ENCODE measurements around the gene ASTL.

ASTL gene

DNA sequence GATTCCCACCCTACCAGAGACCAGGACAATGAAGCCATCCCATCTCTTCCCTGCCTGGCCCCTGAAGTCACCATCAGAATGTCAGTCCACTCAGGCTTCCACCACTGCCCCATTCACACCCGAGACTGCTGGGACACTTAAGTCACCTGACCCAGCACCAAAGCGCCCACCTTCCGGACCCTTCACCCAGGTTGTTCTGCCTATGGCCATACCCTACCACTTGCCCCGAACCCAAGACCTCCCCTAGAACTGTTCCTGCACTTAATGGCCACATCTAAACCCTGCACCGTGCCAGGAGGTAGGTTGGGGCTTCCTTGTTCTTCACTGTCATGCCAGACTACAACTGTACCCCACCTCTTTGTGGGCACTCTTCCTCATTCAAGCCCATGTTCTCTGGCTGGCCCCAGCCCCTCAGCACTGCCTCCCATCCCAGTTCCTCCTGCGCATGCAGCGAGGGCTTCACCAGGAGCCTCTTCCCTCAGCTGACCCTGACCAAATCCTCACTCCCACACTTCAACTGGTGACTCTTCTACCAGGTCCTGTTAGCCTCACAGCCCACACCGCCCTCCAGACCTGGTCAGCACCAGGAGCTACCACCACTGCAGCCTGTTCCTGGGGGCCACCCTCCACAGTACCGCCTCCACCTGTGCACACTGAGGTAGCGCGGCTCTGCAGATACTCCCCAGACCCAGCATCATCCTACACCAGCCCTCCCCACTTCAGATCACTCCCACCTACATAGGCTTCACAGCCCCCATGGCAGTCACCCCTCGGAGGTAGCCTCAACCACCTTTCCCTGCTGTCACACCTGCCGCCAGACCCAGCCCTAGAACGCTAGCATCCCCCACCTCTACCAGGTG, 13.7 kb downstream of the ASTL start:
- no peak for FAIRE-seq

DNA sequence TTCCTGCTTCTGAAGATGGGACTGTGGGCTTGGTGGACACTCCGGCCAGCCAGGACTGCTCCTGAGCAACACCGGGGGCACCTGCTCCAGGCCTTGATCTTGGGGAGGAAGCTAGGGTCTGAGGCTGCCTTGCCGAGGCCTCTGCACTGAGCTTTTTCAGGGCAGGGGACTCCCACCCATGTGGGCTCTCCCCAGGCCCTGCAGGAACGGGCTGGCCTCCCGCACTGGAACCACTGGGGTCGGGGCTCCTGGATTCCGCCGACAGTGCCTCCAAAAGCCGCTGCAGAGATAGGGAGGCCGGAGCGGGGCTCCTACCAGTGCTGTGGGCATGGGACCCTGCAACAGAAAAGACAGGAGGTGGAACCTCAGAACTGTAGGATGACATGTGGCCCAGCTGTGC, 14.4 kb downstream of the ASTL start:
- FAIRE-seq, result no peak

DNA sequence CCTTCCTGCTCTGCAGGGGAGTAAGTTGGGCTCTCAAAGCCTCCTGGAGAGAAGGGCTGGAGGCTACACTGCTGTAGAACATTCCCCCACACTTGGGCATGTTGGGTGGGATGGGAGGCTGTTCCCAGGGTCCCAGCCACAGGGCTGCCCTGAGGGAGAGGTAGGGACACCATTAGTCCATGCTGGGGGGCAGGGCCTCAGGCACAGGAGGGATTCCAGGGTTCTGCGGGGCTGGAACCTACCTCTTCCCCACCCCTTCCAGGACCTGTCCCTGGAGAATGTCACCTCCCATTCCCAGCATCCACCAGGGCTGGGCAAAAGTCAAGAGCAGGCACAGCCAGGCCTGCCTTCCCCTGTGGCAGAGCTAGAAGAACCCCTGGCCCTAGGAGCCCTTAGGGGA, 15.0 kb downstream of the ASTL start:
- no peak for FAIRE-seq

DNA sequence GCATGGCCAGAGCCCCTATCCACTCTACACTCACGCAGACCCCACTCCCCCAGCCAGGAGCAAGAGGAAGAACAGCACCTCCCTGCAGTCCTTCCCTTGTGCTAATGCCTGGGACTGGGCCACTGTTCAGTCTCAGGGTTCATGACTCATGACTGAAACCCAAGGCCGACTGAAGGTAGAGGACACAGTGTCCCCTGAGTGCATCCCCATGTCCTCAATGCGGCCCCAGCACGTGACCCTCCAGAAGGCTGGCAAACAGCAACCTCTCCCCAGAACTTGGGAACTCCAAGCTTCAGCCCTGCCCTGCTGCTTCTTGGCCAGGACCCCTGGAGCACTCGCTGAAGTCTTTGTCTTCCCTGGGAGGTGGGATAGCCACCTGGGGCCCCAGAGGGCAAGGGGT, 15.9 kb downstream of the ASTL start:
- FAIRE-seq, result no peak

DNA sequence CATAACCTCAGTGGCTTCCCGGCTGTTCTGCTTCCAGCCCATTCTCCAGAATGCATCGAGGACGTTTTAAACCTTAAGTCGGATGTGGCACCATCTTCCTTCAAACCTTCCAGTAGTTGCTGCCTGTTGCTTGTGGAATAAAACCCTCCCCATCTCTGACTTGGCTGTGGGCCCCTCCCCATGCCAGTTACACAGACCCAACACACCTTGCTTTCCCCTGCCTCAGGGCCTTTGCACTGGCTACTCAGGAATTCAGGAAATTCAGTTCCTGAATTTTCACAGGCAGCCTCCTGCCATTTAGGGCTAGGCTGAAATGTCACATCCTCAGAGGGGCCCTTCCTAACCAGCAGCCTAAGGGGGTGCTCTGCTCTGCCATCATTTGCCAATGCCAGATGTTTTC, 16.9 kb downstream of the ASTL start:
- no peak for FAIRE-seq

DNA sequence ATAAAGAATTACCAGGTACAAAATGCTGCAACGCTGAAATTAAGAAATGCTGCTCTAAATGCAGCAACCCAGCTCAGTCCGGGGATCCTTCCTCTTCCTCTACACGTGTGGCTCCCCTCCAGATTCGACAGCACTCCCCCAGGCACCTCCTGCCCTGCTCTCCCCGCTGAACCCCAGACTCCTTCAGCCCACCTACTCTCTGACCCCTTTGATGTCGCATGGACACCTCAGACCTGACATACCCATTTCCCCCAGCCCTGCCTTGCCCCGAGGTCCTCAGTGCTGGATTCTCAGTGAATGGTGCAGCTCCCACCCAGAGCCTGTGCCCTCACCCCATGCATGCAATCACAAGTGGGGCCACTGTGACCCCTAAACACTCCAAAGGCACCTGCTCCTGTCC, 17.3 kb downstream of the ASTL start:
- FAIRE-seq, result no peak

DNA sequence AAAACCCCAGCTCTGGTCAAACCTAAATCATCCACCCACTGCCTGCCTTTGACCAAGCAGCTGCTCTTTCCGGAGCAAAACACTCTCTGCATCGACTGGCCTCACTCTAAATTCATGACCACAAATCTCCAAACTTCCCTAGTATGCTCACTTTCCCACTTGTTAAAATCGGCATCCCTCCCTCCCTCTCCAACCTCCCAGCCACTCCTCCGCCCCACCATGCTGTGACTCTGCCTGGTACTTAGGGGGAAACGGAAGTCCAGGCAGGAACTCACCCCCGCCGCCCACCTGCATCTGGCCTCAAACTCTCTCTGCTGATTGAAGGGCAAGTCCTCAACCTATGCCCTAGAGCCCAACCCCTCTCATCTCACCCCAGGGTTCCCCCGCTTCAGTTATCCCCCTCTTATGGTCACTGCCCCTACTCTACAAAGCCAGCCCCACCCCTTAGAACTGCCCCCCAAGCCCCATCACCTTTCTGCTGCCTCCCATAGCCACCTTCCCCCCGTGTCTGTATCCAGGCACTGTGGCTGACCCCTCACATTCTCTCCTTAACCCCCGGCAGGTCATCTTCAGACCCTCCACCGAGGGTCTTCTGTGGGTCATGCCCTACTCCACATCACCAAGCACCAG, 18.1 kb downstream of the ASTL start:
- no peak for FAIRE-seq

DNA sequence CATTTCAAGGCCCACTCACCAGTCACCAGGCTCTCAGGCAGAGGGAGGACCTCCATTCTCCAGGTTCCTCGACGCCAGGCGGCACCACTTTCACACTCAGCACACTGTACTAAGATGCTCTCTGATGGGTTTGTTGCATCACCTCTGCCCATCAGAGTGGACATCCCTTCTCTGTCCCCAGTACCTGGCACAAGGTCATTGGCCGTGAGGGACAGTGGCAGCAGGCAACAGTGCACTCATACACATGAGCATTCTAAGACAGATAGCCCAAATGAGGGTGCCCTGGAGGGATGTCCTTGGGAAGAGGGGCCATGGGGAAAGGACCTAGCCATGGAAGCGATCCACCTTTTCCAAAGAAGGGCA, 18.9 kb downstream of the ASTL start:
- no peak for FAIRE-seq

DNA sequence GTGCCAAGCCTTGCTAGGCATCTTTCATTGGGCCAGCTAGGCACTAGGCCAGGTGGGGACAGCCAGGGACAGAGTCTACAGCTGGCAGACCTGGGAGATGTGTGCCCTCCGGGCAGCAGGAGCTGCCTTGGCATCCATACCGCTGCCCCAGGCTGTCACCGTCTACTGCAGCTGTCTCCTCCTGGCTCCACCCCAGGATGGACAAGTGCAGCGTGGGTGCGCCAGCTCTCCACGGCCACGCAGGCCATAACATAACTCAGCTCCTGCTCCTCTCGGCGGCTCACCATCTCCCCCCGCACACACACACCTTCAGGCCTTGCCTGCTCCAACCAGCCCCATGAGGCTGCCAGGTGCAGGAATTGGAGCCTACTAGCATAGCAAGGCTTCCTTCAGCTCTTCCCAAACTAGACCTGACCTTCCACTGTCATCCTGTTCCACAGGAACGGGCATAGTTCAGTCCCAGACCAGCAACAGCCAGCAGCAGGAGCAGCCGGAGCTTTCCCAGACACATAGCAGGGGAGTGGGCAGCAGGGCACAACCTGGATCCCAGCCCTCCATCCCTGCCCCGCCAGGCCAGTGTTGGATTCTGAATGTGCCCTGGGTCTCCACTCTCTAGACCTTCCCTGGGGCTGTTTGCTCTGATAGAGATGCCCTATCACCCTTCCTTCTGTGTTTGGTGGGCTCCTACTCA, 19.5 kb downstream of the ASTL start:
- FAIRE-seq, result no peak

DNA sequence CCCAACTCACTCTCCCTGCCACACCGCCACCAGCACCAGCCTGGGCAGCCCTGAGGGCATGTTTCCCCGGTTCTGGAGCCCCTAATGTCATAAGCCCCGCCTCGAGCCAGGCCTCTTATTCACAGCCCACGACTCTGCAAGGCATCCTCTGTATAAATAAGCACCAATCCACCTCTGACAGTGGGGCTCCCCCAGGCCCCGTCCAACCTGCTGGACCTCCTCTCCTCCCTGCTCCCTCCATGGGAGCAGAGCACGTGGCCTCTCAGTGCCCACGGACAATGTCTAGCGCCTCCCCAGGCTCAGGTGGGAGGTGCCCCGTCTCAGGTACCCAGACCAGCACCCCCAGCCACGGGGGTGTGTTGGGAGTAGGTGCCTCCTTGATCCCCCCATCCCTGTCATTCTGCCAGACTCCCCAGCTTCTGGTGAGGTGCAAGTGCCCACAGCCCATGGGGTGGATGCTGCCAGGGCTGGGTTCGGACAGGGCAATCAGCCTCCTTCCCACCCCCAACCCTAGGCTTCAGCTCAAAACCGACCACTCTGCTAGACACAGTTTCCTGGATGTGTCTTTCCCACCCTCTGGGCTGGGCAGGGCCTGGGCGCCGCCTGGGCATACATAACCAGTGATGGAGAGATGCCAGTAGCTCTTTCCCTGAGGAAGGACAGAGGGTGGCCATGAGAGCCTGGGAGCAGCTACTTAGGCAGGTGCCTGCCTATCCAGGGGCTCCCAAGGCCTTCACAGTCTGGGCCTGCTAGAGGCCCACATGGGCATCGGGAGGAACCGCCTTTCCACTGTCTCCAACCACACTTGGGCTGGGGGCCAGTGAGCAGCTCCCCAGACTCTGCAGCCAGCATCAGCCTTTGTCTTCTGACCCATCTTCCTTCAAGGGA, 20.4 kb downstream of the ASTL start:
- FAIRE-seq, result no peak

DNA sequence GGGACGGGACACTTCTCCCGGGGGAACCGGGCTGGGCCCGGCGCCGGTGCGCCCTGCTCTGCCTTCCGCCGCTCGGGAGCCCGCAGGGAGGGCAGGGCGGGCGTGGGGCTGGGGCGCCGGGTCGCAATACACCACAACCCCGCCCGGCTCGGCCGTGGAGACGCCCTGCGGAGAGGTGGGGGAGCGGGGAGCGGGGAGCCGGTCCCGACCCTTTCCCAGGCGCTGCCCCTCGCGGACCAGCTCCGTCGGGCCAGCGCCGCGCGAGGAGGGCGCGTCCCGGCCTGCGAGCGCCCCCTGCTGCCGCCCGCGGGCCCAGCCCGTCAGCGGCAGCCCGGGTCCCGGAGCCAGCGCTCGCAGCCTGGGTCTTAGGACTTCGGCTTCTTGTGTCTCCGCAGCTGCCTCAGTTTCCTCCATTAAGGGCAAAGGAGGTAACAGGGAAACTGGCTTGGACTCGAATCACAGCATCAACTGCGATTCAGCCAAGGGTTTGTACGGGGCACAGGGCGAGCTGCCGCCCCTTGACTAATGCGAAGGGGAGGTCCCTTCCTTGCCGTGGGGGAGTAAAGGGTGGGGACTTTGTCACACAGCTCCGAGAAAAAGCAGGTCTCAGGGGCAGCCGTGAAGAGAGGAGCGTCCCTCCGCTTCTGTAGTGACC, 21.3 kb downstream of the ASTL start:
- no peak for FAIRE-seq

DNA sequence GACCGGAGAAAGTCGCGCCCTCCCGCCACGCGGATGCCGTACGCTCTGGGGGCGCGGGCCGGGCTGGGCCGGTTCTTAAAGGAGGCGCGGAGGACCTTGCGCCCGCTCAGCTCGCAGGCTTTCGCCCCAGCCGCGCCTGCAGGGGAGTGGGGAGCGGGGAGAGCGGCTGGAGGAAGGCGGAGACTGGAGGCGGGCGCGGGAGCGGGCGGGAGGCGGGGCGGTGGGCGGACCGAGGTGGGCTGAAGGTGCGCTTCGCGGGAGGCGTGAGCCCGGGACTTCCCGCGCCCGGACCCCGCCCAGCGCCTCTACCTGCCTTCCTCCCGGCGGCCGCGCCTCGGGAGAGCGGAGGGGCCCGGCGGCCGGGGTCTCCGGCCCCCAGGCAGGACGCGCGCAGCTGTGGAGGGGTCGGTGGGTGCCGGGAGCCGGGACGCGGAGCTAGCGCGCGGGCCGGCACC, 21.9 kb downstream of the ASTL start, which contains the start of gene ADRA2B:
Gene ADRA2B, minus strand, starts transcription at position 148 of the 455 bp plus-strand sequence. CDS start 422 bp downstream, outside the sequence.
- FAIRE-seq, result no peak

DNA sequence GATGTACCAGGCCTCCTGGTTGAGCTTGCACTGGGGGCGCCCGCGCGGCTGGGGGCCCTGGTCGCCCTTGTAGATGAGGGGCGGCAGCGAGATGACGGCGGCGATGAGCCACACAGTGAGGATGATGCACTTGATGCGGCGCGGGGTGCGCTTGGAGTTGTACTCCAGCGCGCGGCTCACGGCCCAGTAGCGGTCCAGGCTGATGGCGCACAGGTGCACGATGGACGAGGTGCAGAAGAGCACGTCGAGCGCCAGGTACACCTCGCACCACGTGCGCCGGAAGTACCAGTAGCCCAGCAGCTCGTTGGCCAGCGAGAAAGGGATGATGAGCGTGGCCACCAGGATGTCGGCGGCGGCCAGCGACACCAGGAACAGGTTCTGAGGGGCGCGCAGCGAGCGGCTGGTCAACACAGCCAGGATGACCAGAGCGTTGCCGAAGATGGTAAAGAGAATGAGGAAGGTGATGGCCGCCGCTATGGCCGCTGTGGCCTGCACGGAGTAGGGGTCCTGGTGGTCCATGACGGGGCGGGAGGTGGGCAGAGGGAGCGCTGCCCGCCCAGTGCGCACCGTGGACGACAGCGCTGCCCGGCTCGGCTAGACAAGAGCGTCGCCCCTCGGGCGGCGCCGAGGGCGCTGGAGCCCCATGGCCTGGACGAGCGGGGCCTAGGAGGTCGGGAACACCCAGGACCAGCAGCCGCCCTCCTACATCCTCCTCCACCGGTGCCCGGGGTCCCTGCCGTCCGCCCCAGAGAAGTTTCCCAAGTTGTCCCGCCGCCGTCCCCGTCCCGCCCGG, 22.5 kb downstream of the ASTL start:
- no peak for FAIRE-seq

DNA sequence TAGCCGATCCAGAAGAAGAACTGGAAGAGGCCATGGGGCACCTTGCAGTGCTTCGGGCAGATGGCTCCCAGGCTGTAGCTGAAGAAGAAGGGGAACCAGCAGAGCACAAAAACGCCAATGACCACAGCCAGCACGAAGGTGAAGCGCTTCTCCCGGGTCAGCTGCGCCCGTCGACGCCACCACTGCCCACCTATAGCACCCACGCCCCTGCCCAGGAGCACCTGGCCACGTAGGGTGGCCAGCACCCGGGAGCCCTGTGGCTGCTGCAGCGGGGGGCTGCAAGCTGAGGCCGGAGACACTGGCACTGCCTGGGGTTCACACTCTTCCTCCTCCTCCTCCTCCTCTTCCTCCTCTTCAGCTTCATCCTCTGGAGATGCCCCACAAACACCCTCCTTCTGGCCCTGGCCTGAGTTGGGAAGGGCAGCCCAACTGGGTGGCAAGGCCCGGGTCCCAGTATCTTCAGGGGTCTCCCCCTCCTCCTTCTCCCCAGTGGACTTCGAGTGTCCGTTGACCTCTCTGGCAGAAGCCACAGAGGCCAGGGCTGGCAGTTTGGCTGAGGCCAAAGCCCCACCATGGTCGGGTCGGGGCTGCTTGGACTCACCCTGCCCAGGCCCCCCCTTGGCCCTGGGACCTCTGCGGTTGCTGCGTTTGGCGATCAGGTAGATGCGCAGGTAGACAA, 23.3 kb downstream of the ASTL start:
- no peak for FAIRE-seq

DNA sequence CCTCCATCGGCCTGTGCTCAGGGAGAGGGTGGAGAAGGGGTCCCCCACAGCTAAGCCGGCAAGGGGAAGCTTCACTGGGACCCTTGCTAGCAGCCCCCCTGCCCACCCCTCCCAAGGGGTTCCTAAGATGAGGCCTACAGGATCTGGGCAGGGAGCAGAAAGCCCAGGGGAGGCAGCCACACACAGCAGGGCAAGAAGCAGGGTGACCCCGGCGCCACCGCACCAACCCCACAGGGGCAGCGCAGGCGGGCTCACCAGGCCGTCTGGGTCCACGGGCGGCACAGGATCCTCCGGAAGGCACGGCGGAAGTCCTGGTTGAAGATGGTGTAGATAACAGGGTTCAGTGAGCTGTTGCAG, 23.8 kb downstream of the ASTL start:
- FAIRE-seq, result no peak

DNA sequence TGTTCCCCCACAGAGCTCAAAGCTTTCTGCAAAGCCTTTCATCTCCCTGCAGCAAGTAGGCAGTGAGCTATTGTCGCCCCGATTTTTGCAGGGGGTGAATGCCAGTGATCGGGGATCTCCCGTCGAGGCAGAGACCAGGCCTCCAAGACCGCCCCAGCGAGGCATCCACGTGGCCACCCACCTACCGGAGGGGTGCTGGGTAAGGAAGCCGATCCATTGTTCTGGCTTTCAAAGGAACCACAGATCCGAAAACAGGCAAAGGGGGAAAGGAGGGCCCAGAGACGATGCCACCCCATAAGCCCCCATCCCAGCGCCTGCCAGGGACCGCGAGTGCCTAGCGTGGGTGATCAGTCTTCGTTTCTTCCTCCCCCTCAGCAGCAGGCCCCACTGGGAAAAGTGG, 24.4 kb downstream of the ASTL start:
- no peak for FAIRE-seq

DNA sequence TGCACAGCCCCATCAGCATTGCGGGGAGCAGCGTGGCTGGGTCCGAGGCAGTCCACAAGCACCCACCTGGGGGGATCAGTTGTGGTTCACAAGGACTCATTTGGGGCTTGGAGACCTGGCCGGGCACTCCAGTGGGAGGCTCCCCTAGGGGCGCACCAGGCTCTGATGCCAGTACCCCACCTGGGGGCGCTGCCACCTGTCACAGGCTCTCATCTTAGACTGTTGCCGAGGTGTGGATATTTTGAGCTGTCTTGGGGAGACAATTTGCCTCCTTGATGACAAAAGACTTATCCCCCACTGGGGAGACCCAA, 25.0 kb downstream of the ASTL start:
- FAIRE-seq, result no peak

DNA sequence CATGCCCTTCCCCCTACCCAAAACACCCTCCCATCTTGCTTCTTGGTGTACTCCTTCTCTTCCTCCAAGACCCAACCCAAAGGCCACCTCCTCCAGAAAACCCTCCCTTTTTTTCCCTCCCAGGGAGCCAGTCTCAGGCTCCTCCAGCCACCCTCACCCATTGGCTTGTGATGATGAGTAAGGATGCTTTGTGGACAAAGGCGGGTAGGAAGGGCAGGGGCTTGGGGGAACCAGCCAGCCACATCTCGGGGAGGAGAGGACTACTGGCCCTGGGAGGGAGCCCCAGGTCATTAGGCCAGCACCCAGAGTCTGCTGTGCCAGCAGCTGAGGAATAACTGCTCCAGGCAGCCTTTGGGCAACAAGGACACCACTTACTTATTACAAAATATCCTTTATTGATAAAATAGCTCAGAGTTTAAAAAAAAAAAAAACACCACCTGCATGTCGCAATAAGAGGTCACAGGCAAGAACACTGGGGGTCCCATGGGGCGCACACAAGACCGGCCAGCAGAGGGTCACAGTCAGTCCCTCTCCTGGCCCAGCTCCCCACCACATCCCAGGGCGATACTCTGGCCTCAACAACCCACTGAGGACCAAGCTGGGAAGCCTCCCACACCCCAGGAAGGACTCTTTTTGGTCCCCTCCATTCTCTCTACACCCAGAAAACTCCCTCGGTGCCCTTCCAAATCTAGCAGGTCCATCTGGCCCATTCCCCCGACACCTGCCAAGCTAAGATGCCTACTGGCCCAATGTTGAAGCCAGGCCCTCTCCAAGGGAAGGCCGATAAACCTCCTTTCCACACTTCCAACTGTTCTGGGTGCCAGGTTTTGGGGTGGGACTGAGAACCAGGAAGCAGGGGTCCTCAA, 25.6 kb downstream of the ASTL start:
- FAIRE-seq, result no peak

DNA sequence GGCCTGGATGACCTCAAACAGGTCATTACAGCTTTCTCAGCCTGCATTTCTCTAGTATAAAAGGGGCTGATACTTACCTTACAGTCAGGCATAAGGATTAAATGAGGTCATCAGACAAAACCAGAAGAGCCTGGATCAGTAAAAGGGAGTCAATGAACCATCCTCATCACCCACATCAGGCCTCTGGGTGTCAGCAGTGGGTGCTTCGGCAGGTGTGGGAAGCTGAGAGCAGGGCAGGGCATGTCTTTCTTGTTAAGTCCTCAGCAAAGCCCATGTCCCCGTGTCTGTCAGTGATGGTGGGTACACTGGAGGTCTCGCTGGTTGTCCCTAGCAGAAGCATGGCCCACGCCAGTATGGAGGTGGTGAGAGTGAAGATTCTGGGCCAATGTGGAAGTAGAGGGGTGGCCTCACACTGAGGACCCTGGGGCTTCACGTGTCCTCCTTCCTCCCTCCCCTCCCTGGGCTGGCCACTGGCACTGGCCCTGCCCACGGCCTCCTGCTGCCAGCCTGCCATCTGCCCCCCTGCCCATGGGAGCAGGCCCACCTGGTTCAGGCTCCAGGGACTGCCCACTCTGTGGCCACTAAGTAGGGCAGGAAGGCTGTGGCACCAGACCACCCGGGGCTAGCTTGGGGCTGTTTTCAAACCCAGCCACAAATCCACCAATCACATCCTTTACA, 26.3 kb downstream of the ASTL start:
- FAIRE-seq, result no peak

DNA sequence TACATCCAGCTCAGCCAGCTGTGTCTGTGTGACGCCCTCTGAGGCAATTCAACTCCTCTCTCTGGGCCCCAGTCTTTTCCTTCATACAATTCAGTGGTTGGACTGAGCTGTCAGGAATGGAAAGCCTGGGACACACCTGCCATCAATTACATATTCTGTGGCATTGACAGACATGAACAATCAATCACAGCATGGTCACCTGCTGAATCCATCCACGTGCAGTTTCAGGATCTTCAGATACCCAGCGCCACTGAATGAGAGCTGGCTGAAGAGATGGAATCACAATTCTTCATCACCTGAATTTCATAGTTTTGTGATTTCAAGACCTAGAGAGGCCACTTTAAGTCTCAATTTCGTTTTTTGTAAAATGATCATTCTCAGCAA, 27.1 kb downstream of the ASTL start:
- FAIRE-seq, result no peak

All from islet of Langerhans (tissue), 1 donor.